CD4-positive, alpha-beta T cell treated with Interleukin-2 at 100 ng/mL for 4 hours (primary cell): ENCODE results near the gene ANKS1B.
"Not testable (repeated sequence)": the region's sequence is repeated elsewhere in the genome, so short reads cannot be mapped to it uniquely, and the experiment has no call there.

ENCODE experiments used
- DNase-seq: peaks from one replicate; pipeline ENCODE4 v3.0.0-alpha.2; 2020; ENCODE audit warnings: low spot score

The ANKS1B gene

DNA sequence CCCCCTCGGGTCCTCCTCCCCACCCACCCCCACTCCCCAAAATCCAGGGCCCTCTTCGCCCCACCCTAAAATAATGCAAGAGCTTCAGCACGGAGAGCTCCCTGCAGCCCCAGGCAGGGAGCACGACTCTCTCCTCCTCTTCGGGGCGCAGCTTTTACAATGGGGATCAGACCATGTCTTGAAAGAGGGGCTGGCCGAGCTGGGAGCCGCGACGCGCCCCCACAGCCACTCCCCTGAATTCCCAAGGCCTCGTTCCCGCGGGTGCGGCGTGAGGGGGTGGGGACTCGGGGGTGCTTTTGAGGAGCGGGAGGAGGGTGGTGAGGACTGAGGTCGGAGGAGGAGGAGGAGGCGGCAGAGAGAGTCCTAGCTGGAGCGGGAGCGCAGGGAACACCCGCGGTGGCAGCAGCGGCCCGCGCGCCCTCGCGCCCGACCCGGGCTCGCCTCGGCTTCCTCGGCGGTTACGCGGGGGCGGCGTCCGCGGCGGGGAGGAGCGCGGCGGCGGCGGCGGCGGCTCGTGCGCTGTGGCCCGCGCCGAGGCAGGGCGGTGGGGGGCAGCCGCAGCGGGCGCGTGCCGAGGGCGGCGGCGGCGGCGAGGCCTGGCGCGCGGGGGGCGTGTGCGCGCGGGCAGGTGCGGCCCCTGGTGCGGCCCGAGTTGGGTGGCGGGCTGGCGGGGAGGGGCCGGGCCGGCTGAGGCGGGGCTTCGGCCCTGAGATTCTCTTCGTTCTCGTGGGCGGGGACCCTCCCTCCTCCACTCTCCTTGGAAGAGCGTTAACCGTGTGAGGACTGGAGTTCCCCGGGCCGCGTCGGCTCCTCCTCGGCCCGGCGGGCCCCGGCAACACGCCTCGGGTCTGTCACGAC is at the start of gene ANKS1B:
Gene ANKS1B, minus strand, starts transcription at position 666 of the 858 bp plus-strand sequence. CDS start 699 bp downstream, outside the sequence.
- no peak for DNase-seq

DNA sequence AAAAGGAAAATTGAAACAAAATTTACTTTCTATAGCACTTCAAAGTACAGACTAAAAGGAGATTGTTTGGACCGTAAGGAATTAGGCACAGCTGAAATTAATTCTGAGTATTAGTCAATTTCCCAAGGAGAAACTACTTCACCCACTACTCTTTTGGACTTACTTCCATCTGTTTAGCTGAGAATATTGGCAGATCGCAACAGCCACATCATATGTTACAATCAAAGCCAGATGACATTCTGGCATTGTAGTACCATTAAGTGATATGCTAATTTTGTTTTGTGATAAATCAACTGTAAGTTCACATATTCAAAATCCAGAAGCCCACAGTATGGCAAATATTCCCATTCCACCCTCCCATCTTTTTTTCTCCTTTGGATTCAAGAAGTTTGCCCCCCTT is 47.1 kb upstream of the ANKS1B start:
- DNase-seq = no peak

GRCh38 chr12:100027671-100028070 is 42.9 kb upstream of the ANKS1B start:
- no peak for DNase-seq

GRCh38 chr12:100026241-100026640 is 41.5 kb upstream of the ANKS1B start:
- DNase-seq = no peak

- no peak for DNase-seq
Observed at GRCh38 chr12:100024974-100025555, 40.3 kb upstream of the ANKS1B start.

DNA sequence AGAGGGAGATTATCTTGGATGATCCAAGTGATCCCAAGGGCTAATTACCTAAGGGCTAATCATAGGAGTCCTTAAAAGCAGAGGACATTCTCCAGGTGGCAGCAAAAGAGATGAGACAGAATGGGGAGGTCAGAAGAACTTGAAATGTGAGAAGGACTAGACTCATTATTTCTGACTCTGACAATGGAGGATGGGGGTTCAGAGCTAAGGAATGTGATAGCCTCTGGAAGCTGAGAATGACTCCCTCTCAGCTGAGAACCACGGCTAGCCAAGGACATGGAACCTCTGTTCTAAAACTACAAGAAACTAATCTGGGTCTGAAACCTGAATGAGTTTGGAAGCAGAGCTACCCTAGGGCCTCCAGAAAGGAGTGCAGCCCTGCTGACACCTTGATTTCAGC is 35.6 kb upstream of the ANKS1B start:
- no peak for DNase-seq

- no peak for DNase-seq
Observed at GRCh38 chr12:100017056-100017455, 32.3 kb upstream of the ANKS1B start.

DNA sequence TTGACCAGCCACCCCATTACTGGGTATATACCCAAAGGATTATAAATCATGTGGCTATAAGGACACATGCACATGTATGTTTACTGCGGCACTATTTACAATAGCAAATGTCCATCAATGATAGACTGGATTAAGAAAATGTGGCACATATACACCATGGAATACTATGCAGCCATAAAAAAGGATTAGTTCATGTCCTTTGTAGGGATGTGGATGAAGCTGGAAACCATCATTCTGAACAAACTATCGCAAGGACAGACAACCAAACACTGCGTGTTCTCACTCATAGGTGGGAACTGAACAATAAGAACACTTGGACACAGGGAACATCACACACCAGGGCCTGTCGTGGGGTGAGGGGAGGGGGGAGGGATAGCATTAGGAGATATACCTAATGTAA is 31.6 kb upstream of the ANKS1B start:
- not testable (repeated sequence) for DNase-seq

DNA sequence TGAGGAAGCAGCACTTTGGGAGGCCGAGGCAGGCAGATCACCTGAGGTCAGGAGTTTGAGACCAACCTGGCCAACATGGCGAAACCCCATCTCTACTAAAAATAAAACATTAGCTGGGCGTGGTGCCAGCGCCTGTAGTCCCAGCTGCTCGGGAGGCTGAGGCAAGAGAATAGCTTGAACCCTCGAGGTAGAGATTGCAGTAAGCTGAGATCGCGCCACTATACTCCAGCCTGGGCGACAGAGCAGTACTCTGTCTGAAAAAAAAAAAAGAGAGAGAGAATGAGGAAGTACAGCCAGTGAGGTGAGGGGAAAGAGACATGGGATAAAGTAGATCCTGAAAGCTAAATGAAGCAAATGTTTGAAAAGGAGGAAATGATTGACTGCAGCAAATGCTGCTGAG is 21.1 kb upstream of the ANKS1B start:
- DNase-seq = not testable (repeated sequence)

DNA sequence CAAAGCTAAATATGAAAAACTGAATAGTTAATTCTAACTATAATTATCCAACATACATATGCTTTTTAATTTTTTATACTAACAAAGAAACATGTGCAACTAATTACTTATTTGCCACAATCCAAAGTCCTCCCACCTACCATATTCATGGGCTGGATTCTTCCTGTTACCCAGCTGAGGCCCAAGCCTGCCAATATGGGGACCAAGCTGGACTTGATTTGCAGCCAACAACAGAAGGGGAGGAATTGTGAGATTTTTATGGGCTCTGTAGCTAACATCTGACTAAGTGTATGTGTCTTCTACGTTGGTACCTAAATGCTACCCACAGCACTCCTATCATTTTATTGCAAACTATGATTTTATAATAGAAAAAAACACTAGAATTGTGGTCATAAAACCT is 13.1 kb upstream of the ANKS1B start:
- no peak for DNase-seq

- DNase-seq = no peak
Observed at GRCh38 chr12:99996095-99996494, 11.4 kb upstream of the ANKS1B start.

GRCh38 chr12:99985631-99986030 is 895 bp upstream of the ANKS1B start:
- no peak for DNase-seq

DNA sequence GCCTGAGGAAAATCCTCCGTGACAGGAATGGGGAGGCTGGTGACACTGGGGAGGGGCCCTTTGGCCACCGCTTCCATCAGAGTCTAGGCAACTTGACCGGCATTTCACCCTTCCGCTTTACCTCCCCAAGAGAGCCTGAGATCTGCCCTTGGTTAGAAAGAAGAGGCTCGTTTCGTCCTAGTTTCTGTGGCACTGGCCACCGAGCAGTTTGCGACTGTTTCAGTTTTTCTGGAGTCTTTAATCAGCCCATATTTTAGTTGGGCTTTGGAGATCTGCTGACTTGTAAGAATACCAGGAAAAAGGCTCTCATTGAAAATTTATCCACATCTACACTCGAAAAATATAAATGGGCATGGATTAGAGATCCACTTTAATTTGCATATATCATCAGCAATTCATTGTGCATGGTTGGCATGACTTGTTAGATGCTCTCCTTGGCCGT is 414 bp upstream of the ANKS1B start:
- DNase-seq = no peak

DNA sequence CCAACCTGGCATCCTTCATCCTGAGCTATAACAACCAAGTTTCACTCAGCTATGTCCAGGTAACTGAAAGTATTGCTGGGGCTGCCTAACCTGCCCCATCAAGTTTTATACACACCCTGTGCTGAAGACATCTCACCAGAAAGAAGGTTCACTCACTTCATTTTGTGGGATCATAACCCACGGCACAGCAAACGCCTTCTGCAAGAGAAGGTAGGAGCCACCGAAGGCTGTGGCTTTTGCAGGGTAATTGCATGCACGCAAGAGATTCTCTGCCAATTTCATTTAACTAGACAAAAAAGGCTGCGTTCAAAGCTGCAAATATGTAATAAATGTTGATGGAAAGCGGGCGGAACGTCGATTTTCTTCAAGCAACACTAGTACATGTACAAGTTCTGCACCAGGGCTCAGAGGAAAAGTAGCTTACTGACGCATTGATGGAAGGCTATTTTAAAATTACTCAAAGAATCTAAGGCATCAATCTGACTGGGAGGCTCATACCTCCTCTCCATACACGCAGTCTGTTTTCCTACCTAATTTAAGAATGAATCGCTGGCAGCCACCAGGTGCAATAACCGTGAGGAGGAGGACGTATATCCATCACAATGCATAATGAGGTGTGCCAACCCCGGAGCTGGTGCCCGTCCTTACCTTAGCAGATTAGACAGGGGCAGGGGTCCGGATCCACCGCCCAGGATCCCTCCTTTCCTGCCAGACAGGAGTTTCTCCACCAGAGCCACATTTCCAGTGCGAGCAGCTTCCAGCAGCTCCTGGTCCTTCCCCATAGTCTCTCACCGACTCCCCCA is 1.1 kb downstream of the ANKS1B start:
- DNase-seq = no peak

DNA sequence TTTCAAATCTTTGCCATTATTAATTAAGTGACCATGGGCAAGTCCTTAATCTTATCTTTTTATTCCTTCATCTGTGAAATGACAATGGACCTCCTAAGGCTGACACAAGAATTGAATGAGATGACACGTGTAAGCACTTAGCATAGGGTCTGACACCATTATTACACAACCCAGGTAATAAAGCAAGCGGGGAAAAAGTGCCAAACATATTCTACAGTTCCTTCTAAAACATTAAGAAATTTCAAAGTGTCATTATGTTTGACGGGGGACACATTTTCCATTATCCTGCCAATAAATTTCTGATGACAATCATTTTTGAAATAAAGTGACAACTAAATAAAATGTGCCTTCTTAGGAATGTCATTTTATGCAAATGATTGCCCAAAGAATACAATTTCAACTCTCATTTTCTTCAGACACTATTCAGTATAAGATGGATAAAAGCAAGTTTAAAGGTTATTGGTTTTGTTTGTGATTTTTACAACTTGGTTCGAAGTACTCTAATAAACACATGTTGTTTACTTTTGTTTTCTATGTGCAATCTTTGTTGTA is 3.0 kb downstream of the ANKS1B start:
- no peak for DNase-seq

DNA sequence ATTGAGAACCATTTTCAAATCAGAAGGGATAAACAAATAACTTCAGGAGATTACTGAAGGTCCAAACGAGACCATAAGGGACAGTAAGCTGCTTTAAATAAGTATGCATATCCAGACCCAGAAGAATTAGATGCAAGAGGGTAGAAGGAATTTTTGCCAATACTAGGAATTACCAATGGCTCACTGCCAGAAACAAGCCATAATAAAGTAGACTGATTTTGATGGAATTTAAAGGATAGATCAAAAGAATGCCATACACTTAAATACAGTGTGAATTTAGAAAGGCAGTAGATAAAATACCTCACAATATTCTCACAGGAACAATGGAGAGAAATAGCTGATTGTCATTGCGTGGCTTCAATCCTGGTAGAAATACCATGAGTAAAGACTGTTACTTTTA is 5.3 kb downstream of the ANKS1B start:
- no peak for DNase-seq

GRCh38 chr12:99978152-99978551 is 6.6 kb downstream of the ANKS1B start:
- DNase-seq = no peak

- no peak for DNase-seq
Observed at GRCh38 chr12:99977550-99977949, 7.2 kb downstream of the ANKS1B start.

GRCh38 chr12:99976762-99977161 is 8.0 kb downstream of the ANKS1B start:
- DNase-seq = no peak

DNA sequence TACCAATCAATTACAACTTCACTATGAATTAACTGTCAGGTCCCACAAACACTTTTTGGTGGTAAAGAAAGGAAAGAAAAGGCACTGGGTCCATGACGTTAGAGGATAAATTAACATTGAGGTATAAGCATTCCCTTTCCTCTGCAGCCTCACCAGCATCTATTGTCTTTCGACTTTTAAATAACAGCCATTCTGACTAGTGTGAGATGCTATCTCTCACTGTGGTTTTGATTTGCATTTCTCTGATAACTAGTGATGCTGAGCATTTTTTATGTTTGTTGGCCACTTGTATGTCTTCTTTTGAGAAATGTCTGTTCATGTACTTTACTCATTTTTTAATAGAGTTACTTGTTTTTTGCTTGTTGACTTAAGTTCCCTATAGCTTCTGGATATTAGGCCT is 9.4 kb downstream of the ANKS1B start:
- no peak for DNase-seq

- no peak for DNase-seq
Observed at GRCh38 chr12:99974146-99974545, 10.6 kb downstream of the ANKS1B start.

DNA sequence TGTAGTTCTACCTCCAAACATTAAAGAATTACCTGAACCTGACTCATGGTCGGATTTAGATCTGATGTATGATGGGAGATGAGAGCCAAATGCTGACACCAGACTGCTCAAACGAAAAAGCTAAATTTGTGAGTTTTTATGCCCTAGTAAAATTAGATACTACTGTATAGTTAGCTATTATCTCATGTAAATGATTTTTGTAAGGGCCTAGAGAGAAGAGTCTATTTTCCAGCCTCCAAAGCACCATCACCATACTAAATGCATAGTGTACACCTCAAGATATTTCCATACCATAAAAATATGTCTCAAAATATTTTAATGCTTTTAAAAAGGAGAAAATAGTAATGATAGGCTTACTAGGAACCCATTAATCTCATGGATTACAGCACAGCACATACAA is 18.3 kb downstream of the ANKS1B start:
- DNase-seq = no peak

GRCh38 chr12:99960311-99960710 is 24.4 kb downstream of the ANKS1B start:
- no peak for DNase-seq
